Brain microvascular endothelial cell (primary cell): Measurements from ENCODE around the gene STRA6.

Experiments used
- DNase-seq: peaks from one replicate; pipeline ENCODE4 v3.0.0-alpha.2; 2020
- H3K27ac ChIP-seq: fragments of 250-450 bp; sonication (Bioruptor Pico); 2 replicates; pipeline ENCODE4 v1.5.1; 2020; ENCODE audit warnings: mild to moderate bottlenecking, moderate library complexity
- H3K27me3 ChIP-seq: fragments of 250-450 bp; sonication (Bioruptor Pico); replicated peaks from 2 replicates; pipeline ENCODE4 v1.5.1; 2020; ENCODE audit warnings: mild to moderate bottlenecking
- H3K36me3 ChIP-seq: fragments of 250-450 bp; sonication (Bioruptor Pico); replicated peaks from 2 replicates; pipeline ENCODE4 v1.5.1; 2020; ENCODE audit warnings: mild to moderate bottlenecking
- H3K4me3 ChIP-seq: 2 replicates; pipeline ENCODE4 v1.5.1; 2011; ENCODE audit warnings: low read depth, mild to moderate bottlenecking, control low read depth, low read length, moderate library complexity
- CTCF ChIP-seq: IDR thresholded peaks from 2 replicates; pipeline ENCODE4 v1.5.1; 2011; ENCODE audit warnings: low read depth, mild to moderate bottlenecking, moderate library complexity, low read length, control low read depth, inconsistent platforms; ENCODE audit errors: missing control alignments
- in situ Hi-C: cut with HindIII; loops from 2 replicates; pipeline ENCODE4 v1.10.0; 2017; ENCODE audit warnings: low sequenced_read_pairs, low pct_ligation_motif_present

STRA6 gene

GRCh38 chr15:74175271-74176191 is 27.1 kb downstream of the STRA6 start:
- Histone ChIP-seq H3K27me3 (no peaks in the 10 kb centered on the region), H3K36me3 (no peaks in the 10 kb centered on the region), H3K4me3 (no peak overlapping the region), H3K27ac (no peak overlapping the region)
- TF ChIP-seq CTCF: no peak
- in situ Hi-C loops: no loop called here
- DNase-seq: no peak

- no peak for TF ChIP-seq CTCF
- Histone ChIP-seq H3K4me3 (no peak overlapping the region), H3K27me3 (no peaks in the 10 kb centered on the region), H3K27ac (no peak overlapping the region), H3K36me3 (no peaks in the 10 kb centered on the region)
- in situ Hi-C loops: no loop called here
- no peak for DNase-seq
Observed at GRCh38 chr15:74174958-74175253, 27.7 kb downstream of the STRA6 start.

- H3K27me3 ChIP-seq: no peaks in the 10 kb centered on the region
- H3K36me3 ChIP-seq: no peaks in the 10 kb centered on the region
- no peak for DNase-seq
- no peak overlapping the region for H3K4me3 ChIP-seq
- in situ Hi-C loops: no loop called here
- no peak for TF ChIP-seq CTCF
- H3K27ac ChIP-seq: no peak overlapping the region
Observed at GRCh38 chr15:74174219-74174957, 28.2 kb downstream of the STRA6 start.

GRCh38 chr15:74173380-74174218 is 29.0 kb downstream of the STRA6 start, which contains the start of gene ISLR:
Gene ISLR (plus strand): TSS chr15:74173710. CDS start chr15:74174859, 1,149 bp downstream.
- in situ Hi-C loops: no loop called here
- Histone ChIP-seq H3K36me3 (no peaks in the 10 kb centered on the region), H3K27me3 (no peaks in the 10 kb centered on the region), H3K4me3 (no peak within 1 kb of the TSS), H3K27ac (no peak within 1 kb of the TSS)
- DNase-seq: no peak
- TF ChIP-seq CTCF: no peak

GRCh38 chr15:74172701-74173379 is 29.7 kb downstream of the STRA6 start:
- no peak for TF ChIP-seq CTCF
- no peak overlapping the region for H3K27ac ChIP-seq
- H3K4me3 ChIP-seq: no peak overlapping the region
- DNase-seq: no peak
- H3K27me3 ChIP-seq: no peaks in the 10 kb centered on the region
- in situ Hi-C loops: no loop called here
- no peaks in the 10 kb centered on the region for H3K36me3 ChIP-seq
